Measurements from ENCODE around the gene DHX36. TPM values are rescaled to one million over a fixed set of nuclear protein-coding genes. Genes with fewer than 3 reads are reported as not detected.
A peak's percentile ranks its signal among the peaks of the same experiment; 100 is the strongest.

The DHX36 gene
- total RNA-seq, 4 donors from 2014 or later = 33.7 to 115 (median 37.3) TPM

GRCh38 chr3:154334973-154335420, 10.7 kb upstream of the DHX36 start:
- no peaks in the 10 kb centered on the region for H3K4me1 ChIP-seq
- no peaks in the 10 kb centered on the region for H3K27me3 ChIP-seq
- no peak overlapping the region for H3K27ac ChIP-seq
- H3K9me3 ChIP-seq = no peaks in the 10 kb centered on the region
- no peaks in the 10 kb centered on the region for H3K36me3 ChIP-seq
- WGBS = 13% methylated on average over 3 of the region's 3 CpGs
- no peak for TF ChIP-seq EP300 (IDR thresholded peaks at IDR 0.05)
- TF ChIP-seq, protein P1, sequence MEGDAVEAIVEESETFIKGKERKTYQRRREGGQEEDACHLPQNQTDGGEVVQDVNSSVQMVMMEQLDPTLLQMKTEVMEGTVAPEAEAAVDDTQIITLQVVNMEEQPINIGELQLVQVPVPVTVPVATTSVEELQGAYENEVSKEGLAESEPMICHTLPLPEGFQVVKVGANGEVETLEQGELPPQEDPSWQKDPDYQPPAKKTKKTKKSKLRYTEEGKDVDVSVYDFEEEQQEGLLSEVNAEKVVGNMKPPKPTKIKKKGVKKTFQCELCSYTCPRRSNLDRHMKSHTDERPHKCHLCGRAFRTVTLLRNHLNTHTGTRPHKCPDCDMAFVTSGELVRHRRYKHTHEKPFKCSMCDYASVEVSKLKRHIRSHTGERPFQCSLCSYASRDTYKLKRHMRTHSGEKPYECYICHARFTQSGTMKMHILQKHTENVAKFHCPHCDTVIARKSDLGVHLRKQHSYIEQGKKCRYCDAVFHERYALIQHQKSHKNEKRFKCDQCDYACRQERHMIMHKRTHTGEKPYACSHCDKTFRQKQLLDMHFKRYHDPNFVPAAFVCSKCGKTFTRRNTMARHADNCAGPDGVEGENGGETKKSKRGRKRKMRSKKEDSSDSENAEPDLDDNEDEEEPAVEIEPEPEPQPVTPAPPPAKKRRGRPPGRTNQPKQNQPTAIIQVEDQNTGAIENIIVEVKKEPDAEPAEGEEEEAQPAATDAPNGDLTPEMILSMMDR (IDR thresholded peaks at IDR 0.05) = peak; percentile 22 to 50
- DNase-seq (ENCODE audit: low spot score in 2 of 2) = no peak
- H3K4me3 ChIP-seq = no peak overlapping the region

DNA sequence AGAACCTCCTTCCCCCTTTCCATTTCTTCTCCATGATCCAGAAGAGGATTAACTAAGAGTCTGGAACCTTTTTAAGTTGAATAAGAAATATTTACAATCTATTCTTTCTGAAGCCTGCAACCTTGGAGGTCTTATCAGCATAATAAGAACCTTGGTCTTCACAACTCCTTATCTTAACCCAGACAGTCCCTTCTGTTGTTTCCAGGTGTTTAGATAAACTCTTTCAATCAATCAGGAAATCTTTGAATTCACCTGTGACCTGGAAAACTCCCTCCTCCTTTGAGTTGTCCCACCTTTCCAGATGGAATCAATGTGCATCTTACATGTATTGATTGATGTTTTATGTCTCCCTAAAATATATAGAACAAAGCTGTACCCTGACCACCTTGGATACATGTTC, 3.6 kb upstream of the DHX36 start:
- no peak for DNase-seq (ENCODE audit: low spot score in 2 of 2)
- no peak overlapping the region for H3K4me3 ChIP-seq
- no peaks in the 10 kb centered on the region for H3K9me3 ChIP-seq
- no peaks in the 10 kb centered on the region for H3K27me3 ChIP-seq
- no peaks in the 10 kb centered on the region for H3K36me3 ChIP-seq
- TF ChIP-seq, protein P1 (IDR thresholded peaks at IDR 0.05) = no peak
- H3K27ac ChIP-seq = no peak overlapping the region
- peaks cover 12% of the 10 kb centered on the region for H3K4me1 ChIP-seq

DNA sequence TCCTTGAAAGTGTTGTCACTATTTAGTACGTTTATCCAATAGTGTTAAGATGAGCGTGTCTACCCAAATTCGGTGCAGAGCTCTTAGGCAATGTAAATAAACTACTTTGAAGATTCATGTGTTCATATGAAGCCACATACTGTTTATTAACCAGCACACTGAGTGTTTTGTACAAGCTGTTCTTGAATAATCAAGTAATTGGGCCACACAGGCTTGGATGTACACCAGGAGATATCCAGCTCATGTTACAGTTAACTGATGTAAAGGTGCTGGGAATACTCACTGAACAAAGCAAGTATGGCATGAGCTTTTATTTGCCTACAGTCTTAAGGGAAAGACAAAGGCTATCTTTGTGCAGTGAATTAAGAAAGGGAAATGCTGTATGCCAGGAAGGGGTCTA, 632 bp upstream of the DHX36 start:
- DNase-seq (ENCODE audit: low spot score in 2 of 2) = no peak
- Histone ChIP-seq H3K36me3 (no peaks in the 10 kb centered on the region), H3K9me3 (no peaks in the 10 kb centered on the region), H3K4me1 (peaks cover 40% of the 10 kb centered on the region), H3K27me3 (no peaks in the 10 kb centered on the region), H3K27ac (peak overlapping the region; percentile 95), H3K4me3 (peak overlapping the region; percentile 88)
- TF ChIP-seq POLR2A (IDR thresholded peaks at IDR 0.05) (no peak), POLR2AphosphoS5 (IDR thresholded peaks at IDR 0.05) (no peak), EP300 (IDR thresholded peaks at IDR 0.05) (no peak)
- TF ChIP-seq, protein P1 (IDR thresholded peaks at IDR 0.05) = no peak
- 68% methylated on average over 3 of the region's 3 CpGs for WGBS

- H3K9me3 ChIP-seq = no peaks in the 10 kb centered on the region
- no peak overlapping the region for H3K4me3 ChIP-seq
- WGBS = 78% methylated on average over 5 of the region's 5 CpGs
- peaks cover 30% of the 10 kb centered on the region for H3K4me1 ChIP-seq
- DNase-seq (ENCODE audit: low spot score in 2 of 2) = no peak
- H3K27ac ChIP-seq = no peak overlapping the region
- peaks cover 20% of the 10 kb centered on the region for H3K36me3 ChIP-seq
- TF ChIP-seq POLR2AphosphoS5 (IDR thresholded peaks at IDR 0.05) (no peak), EP300 (IDR thresholded peaks at IDR 0.05) (no peak), POLR2A (IDR thresholded peaks at IDR 0.05) (no peak)
- TF ChIP-seq, protein P1 (IDR thresholded peaks at IDR 0.05) = no peak
- H3K27me3 ChIP-seq = no peaks in the 10 kb centered on the region
Measured at GRCh38 chr3:154316974-154317767, 7.1 kb downstream of the DHX36 start.

DNA sequence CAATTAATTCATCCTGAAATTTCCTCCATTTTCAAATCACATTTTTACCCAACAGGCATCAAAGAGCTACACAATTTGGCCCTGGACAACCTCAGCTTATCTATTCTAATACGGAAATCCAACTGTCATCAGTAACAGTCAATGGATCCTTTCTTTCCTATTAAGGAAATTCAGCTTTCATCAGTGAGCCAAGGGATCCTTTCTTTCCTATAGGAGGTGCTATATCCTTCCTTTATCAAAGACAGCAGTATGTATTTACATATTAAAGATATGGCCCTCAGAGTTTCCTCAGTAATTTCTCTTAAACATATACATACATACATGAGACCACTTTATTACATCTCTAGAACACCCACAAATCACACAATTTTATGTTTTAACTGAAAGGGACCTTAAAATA, 10.1 kb downstream of the DHX36 start:
- Histone ChIP-seq H3K4me3 (no peak overlapping the region), H3K4me1 (peaks cover 4% of the 10 kb centered on the region), H3K36me3 (peaks cover 32% of the 10 kb centered on the region), H3K9me3 (no peaks in the 10 kb centered on the region), H3K27ac (no peak overlapping the region), H3K27me3 (no peaks in the 10 kb centered on the region)
- 96% methylated on average over 1 of the region's 1 CpG for WGBS
- TF ChIP-seq, protein P1 (IDR thresholded peaks at IDR 0.05) = no peak
- TF ChIP-seq EP300 (IDR thresholded peaks at IDR 0.05) (no peak), POLR2A (IDR thresholded peaks at IDR 0.05) (no peak), POLR2AphosphoS5 (IDR thresholded peaks at IDR 0.05) (no peak)
- DNase-seq (ENCODE audit: low spot score in 2 of 2) = no peak

All from suprapubic skin (tissue), 4 donors.